PC-9 (cell line): ENCODE results near the gene FAM72C. TPM values are rescaled to one million over a fixed set of nuclear protein-coding genes. Genes with fewer than 3 reads are reported as not detected.
"Not testable (repeated sequence)": the region's sequence is repeated elsewhere in the genome, so short reads cannot be mapped to it uniquely, and the experiment has no call there.

Source experiments
- BruUV-seq: library from RNA; stranded (reverse); fragments of 400-500 nt; replicated peaks from 2 replicates; lab custom pipeline; 2021; lab: Mats Ljungman, UMichigan
- CTCF ChIA-PET: fragments of 300-600 bp; sonication (Branson Sonifier 250); formaldehyde crosslinking; loops from one replicate; lab custom pipeline; 2022; ENCODE audit warnings: antibody characterized with exemption; lab: Charles Lee
- POLR2A ChIA-PET: fragments of 300-600 bp; sonication (Branson Sonifier 250); formaldehyde crosslinking; loops from one replicate; lab custom pipeline; 2022; ENCODE audit warnings: antibody characterized with exemption; ENCODE audit not compliant: unreplicated experiment; lab: Charles Lee
- DNase-seq, 2 experiments: peaks; one replicate each; pipeline versions ENCODE4 v3.0.0 to v3.0.0-alpha.2; 2015 to 2022; ENCODE audit warnings: mixed read lengths in 1 of 2
- H2AFZ ChIP-seq: fragments of 200-600 bp; sonication (generic); 2 replicates; pipeline ENCODE4 v1.8.1; 2017; ENCODE audit warnings: antibody characterized with exemption
- H3F3A ChIP-seq: fragments of 200-600 bp; sonication (generic); 2 replicates; pipeline ENCODE4 v1.8.1; 2017; ENCODE audit warnings: antibody characterized with exemption, mild to moderate bottlenecking, low read depth; ENCODE audit not compliant: insufficient read depth
- H3K27ac ChIP-seq: fragments of 200-600 bp; sonication (generic); 2 replicates; pipeline ENCODE4 v1.6.1; 2016; ENCODE audit warnings: mixed run types
- H3K27me3 ChIP-seq: fragments of 200-600 bp; sonication (generic); 2 replicates; pipeline ENCODE4 v1.6.1; 2016; ENCODE audit warnings: low read depth, mixed run types; ENCODE audit not compliant: insufficient read depth
- H3K36me3 ChIP-seq: fragments of 200-600 bp; sonication (generic); 2 replicates; pipeline ENCODE4 v1.6.1; 2016; ENCODE audit warnings: low read depth, mixed run types
- H3K4me1 ChIP-seq: fragments of 200-600 bp; sonication (generic); replicated peaks from 2 replicates; pipeline ENCODE4 v1.6.1; 2016; ENCODE audit warnings: mixed run types; ENCODE audit not compliant: insufficient read depth
- H3K4me2 ChIP-seq: fragments of 200-600 bp; sonication (generic); 2 replicates; pipeline ENCODE4 v1.6.1; 2017; ENCODE audit warnings: mixed run types
- H3K4me3 ChIP-seq: fragments of 200-600 bp; sonication (generic); 2 replicates; pipeline ENCODE4 v1.6.1; 2016; ENCODE audit warnings: mixed run types
- H3K79me2 ChIP-seq: fragments of 200-600 bp; sonication (generic); 2 replicates; pipeline ENCODE4 v1.6.1; 2017; ENCODE audit warnings: low read depth, mixed run types
- H3K9me2 ChIP-seq: fragments of 200-600 bp; sonication (generic); 2 replicates; pipeline ENCODE4 v1.8.1; 2017; ENCODE audit warnings: mild to moderate bottlenecking; ENCODE audit not compliant: insufficient read depth
- H3K9me3 ChIP-seq: fragments of 200-600 bp; sonication (generic); 2 replicates; pipeline ENCODE4 v1.8.1; 2016; ENCODE audit warnings: low read depth; ENCODE audit not compliant: insufficient read depth
- H4K20me1 ChIP-seq: fragments of 200-600 bp; sonication (generic); 2 replicates; pipeline ENCODE4 v1.8.1; 2017; ENCODE audit not compliant: insufficient read depth
- intact Hi-C: fragments of 100-400 bp; cut with micrococcal nuclease; formaldehyde crosslinking; loops from one replicate; pipeline ENCODE4 v1.10.0; 2022; ENCODE audit not compliant: unreplicated experiment
- total RNA-seq: library from RNA; stranded (reverse); gene quantifications from 2 replicates; pipeline ENCODE4 v1.2.3, GENCODE V29; 2021

The FAM72C gene
- total RNA-seq, 1 experiment from 2014 or later: 1.3 TPM

DNA sequence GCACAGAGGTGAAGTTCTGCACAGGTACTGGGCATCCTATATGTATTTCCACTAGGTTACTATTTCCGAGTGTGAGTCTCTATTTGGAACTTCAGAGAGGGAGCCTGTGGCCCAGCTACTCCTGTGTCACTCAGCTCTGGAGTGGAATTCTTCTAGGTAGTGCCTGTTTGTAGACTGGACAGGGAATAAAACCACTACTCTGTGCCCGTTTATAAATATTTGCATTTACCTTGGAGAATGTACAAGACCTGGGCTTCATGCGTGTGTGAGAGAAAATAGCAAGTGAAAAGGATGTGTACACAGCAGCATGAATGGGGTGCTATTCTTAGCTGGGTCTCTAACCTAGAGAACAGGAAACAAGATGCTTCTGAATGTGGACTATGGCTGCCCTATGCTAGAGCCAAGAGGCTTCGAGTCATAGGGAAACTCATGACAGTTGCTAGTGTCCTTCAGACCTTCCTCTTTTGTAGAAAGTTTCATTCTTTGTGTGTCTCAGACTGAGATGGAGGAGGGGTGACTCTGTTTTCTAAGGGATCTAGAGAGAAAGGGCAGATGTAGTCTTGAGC, 40.5 kb upstream of the FAM72C start:
- POLR2A ChIA-PET, H3K27ac ChIP-seq, H3F3A ChIP-seq, H3K4me1 ChIP-seq, H4K20me1 ChIP-seq, CTCF ChIA-PET, H3K9me3 ChIP-seq, BruUV-seq, H2AFZ ChIP-seq, H3K9me2 ChIP-seq, H3K79me2 ChIP-seq, H3K36me3 ChIP-seq, DNase-seq, H3K4me2 ChIP-seq, intact Hi-C loops, H3K27me3 ChIP-seq, H3K4me3 ChIP-seq: not testable (repeated sequence)

DNA sequence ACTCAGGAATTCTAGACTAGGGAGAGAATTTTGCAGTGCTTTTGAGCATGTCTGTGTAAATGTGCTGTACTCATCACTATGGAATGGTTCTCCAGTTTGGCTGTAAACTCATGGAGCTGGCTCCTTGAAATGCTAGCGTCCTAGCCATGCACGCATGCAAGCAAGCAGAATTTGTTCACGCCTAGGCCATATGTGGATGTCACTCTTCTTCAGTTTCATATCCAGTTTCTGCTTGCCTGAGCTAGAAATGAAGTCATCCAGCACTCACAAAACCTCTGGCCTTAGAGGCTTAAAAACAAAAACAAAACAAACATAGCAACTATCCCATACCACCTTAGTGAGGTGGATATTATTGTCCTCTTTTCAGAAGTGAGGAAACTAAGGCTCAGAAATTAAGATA, 37.6 kb upstream of the FAM72C start:
- DNase-seq, H3K9me3 ChIP-seq, H4K20me1 ChIP-seq, CTCF ChIA-PET, H3K9me2 ChIP-seq, H3F3A ChIP-seq, H3K36me3 ChIP-seq, H2AFZ ChIP-seq, BruUV-seq, POLR2A ChIA-PET, H3K79me2 ChIP-seq, intact Hi-C loops, H3K27me3 ChIP-seq, H3K27ac ChIP-seq, H3K4me1 ChIP-seq, H3K4me3 ChIP-seq, H3K4me2 ChIP-seq: not testable (repeated sequence)

DNA sequence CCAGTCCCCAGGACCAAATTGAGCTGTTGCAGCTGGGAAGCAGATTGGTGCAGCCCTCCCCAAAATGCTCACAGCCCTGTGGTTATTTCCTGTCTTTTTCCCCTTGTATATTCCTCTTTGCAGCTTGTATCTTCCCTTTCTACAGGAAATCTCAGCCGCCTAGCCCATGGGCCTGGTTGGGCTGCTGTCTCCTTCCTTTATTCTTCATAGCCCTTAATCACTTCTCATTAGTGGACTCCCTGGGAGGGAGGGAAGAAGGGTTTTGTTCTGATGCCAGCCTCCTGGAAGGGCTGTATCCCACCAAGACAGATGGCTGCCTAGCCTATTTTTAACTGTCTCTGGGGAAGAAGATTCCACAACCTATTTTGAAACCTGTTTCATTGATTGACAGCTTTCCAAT, 32.5 kb upstream of the FAM72C start:
- H3K4me2 ChIP-seq, BruUV-seq, H3K36me3 ChIP-seq, intact Hi-C loops, H3F3A ChIP-seq, CTCF ChIA-PET, H3K4me1 ChIP-seq, H3K79me2 ChIP-seq, H3K4me3 ChIP-seq, H4K20me1 ChIP-seq, H3K9me2 ChIP-seq, H3K9me3 ChIP-seq, POLR2A ChIA-PET, H3K27ac ChIP-seq, H2AFZ ChIP-seq, DNase-seq, H3K27me3 ChIP-seq: not testable (repeated sequence)

DNA sequence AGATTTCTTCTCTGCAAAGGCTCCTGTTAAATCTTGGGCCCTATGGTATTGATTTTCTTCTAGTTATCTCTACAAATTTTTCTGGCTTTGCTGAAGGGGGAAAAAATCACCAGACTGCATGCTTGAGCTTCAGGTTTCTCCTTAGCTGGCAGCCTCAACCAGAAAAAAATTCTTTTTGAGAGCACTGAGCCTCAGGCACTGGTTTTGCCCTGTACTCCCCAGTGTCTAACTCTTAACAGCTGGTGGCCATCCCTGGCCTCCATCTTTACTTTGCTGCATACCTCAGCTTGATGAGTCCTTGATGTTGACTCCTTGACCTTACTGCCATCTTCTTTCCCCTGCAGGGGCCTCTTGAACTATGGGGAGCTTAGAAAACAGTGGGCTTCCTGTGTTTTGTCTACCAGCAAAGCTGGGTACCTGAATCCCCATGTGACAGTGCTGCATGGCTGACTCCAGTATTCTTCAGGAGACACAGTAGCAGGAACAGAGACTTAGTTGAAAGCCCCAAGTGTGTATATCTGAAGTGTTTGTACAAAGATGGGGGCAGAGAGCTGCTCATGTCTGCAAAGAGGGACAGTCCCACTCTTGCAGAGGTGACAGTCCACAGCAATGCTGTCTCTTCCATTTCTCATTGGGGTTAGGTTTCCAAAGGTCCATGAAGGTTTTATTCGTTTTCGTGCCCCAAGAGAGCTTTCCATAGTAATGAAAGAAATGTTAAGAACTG, 31.7 kb upstream of the FAM72C start:
- H3K4me1 ChIP-seq, H3K27me3 ChIP-seq, POLR2A ChIA-PET, H4K20me1 ChIP-seq, H2AFZ ChIP-seq, BruUV-seq, H3K9me3 ChIP-seq, H3K4me3 ChIP-seq, H3K27ac ChIP-seq, H3K4me2 ChIP-seq, DNase-seq, H3F3A ChIP-seq, H3K79me2 ChIP-seq, H3K36me3 ChIP-seq, H3K9me2 ChIP-seq, intact Hi-C loops, CTCF ChIA-PET: not testable (repeated sequence)

DNA sequence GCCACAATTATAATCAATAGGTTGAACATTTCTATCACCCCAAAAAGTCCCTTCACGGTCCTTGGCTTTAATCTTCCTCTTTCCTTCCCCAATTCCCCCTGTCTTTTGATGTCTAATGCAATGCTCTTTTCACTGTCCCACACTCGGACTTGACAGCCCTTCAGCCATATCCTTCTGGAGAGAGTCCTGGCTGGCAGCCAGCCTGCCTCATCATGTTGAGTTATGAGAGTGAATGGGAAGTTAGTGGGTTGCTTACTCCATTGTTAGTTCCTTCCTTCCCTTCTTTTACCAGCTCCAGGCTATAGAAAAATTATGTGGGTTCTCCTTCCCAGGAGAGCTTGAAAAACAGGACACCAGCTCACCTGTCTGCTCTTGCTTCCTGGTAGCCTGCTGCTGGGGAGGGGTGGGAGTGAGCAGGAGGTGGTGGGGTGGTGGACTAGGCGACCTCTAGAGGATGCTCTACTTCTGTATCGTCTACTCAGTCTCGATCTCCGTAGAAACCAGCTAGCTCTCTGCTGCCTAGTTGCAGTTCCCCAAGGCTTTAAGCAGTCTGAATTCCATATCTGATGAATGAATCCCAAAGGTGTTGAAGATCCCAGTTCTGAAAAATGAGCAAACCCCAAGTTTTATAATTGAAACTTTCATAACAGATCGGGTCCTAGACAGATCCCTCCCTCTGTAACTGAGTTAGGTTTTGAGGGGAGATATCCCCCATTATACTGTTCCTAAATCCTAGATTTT, 30.5 kb upstream of the FAM72C start:
- H3K9me2 ChIP-seq, H3K4me1 ChIP-seq, H3K27me3 ChIP-seq, CTCF ChIA-PET, H4K20me1 ChIP-seq, DNase-seq, H3K36me3 ChIP-seq, H3K4me2 ChIP-seq, intact Hi-C loops, POLR2A ChIA-PET, H3K4me3 ChIP-seq, H2AFZ ChIP-seq, H3K27ac ChIP-seq, BruUV-seq, H3F3A ChIP-seq, H3K9me3 ChIP-seq, H3K79me2 ChIP-seq: not testable (repeated sequence)

DNA sequence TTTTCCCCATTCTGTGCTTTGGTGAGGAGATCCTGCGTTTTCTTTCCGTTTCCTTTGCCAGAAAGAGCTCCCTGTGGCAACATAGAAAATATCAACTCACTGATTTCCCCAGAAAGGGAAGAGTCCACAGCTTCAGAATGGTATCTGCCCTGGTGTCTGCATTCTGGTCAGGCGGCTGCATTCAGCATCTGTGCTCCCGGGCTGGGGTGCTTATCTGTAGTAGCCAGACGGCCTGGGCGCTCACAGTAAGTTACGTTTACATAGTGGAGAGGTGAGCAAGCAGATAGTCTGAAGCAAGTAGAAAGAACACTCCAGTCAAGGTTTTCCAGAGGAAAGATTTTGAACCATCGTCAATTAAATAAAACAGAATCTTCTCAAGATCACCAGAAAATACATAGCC, 29.3 kb upstream of the FAM72C start:
- intact Hi-C loops, H3K4me1 ChIP-seq, H3K4me2 ChIP-seq, H3F3A ChIP-seq, H3K79me2 ChIP-seq, CTCF ChIA-PET, DNase-seq, H3K4me3 ChIP-seq, POLR2A ChIA-PET, BruUV-seq, H3K9me3 ChIP-seq, H3K27me3 ChIP-seq, H3K27ac ChIP-seq, H3K9me2 ChIP-seq, H3K36me3 ChIP-seq, H4K20me1 ChIP-seq, H2AFZ ChIP-seq: not testable (repeated sequence)

DNA sequence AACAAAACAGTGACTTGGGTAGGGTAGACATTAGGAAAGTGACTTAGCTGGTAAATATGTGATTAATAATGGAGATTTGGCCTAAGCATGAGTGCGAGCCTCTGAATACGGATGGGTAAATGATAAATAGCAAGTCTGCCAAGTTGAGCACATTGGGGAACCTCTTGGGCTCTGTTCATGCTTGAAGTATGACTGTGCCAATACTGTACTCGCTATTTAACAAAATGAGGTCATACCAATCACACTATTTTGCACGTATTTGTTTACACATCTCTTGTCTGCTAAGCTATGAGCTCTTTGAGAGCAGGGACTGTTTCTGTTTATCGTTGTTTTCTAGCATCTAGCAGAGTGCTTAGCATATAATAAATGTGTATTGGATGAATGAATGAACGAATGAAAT, 24.2 kb upstream of the FAM72C start:
- H2AFZ ChIP-seq, H3K9me3 ChIP-seq, CTCF ChIA-PET, H4K20me1 ChIP-seq, H3K4me3 ChIP-seq, H3K27me3 ChIP-seq, H3K79me2 ChIP-seq, POLR2A ChIA-PET, H3K36me3 ChIP-seq, H3K4me2 ChIP-seq, DNase-seq, H3K9me2 ChIP-seq, H3K4me1 ChIP-seq, BruUV-seq, intact Hi-C loops, H3K27ac ChIP-seq, H3F3A ChIP-seq: not testable (repeated sequence)
